ENCODE results near the gene PAX7.

- no peak for TF ChIP-seq CTCF (IDR thresholded peaks at IDR 0.05)
- TF ChIP-seq POLR2A (IDR thresholded peaks at IDR 0.05): no peak
These were observed 112.6 kb downstream of the PAX7 start for GRCh38 chr1:18743233-18743632.

Measured in uterus (tissue), 2 donors.